Cerebellar nuclear complex (tissue), 1 donor: ENCODE results near the gene STX1B.

Experiments used
- DNase-seq, 2 experiments: peaks; one replicate each; lab custom pipeline; 2025; lab: John Stamatoyannopoulos, UW

The STX1B gene

DNA sequence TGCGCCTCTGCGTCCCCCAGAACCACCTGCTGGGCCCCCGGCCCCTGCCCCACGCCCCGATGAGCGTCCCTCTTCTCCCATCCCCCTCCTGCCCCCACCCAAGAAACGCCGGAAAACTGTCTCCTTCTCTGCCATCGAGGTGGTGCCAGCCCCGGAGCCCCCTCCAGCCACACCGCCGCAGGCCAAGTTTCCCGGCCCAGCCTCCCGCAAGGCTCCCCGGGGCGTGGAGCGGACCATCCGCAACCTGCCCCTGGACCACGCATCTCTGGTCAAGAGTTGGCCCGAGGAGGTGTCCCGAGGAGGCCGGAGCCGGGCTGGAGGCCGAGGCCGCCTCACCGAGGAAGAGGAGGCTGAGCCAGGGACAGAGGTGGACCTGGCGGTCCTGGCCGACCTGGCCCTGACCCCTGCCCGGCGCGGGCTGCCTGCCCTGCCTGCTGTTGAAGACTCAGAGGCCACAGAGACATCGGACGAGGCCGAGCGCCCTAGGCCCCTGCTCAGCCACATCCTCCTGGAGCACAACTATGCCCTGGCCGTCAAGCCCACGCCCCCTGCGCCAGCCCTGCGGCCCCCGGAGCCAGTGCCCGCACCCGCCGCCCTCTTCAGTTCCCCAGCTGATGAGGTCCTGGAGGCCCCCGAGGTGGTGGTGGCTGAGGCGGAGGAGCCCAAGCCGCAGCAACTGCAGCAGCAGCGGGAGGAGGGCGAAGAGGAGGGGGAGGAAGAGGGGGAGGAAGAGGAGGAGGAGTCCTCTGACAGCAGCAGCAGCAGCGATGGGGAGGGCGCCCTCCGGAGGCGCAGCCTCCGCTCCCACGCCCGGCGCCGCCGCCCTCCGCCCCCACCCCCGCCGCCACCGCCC is 31.0 kb downstream of the STX1B start:
- no peak for DNase-seq

DNA sequence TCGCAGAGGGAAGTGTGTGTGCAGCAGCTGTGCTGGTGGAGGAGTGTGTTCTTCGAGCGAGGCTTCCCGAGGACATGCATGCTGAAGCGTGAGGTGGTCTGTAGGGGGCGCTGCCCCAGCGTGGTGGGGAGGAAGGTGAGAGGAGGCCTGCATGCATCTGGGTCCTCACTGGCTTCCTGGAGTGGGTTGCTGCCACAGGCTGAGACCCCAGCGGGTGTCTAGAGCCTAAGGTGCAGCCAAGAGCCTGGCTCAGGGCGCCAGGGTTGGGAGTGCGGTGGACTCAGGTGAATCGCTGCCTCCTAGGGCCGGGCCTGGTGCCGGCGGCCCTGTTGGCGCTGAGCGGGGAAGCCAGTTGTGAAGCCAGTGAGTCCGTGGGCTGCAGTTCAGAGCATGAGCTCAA is 32.9 kb downstream of the STX1B start:
- no peak for DNase-seq

DNA sequence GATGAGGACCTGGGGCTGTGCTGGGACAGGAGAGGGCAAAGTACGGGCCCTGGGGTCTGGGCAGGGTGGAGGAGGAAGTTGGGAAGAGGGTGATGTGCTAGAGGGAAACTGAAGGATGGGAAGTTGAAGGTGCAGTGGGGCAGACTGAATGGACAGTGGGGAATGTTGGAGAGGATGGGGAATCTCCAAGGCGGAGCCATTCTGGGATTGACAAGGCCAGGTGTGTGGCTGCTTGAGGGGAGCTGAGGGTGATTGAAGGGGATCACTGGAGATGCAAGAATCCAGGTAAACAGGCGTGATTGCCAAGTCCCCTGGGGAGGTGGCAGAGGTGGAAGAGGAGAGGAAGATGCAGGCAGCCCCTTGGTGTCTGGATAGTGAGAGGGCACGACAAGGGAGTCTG is 34.0 kb downstream of the STX1B start:
- no peak for DNase-seq

DNA sequence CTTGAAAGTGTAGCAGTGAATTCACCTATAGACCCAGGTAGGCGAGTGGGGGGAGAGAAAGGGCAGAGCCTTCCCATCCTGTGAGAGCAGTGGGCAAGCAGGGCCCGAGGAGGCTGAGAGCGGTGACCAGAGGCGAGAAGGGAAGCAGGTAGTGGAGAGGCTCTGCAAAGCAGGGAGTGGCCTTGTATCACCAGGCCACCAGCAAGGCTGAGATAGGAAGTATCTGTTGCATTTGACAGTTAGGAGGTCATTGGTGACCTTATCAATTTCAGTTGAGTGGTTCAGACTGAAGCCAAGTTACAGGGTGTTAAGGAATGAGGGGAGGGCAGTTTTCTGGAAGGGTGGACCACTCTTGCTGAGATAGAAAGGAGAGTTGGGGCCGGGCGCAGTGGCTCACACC is 36.1 kb downstream of the STX1B start:
- DNase-seq: no peak

DNA sequence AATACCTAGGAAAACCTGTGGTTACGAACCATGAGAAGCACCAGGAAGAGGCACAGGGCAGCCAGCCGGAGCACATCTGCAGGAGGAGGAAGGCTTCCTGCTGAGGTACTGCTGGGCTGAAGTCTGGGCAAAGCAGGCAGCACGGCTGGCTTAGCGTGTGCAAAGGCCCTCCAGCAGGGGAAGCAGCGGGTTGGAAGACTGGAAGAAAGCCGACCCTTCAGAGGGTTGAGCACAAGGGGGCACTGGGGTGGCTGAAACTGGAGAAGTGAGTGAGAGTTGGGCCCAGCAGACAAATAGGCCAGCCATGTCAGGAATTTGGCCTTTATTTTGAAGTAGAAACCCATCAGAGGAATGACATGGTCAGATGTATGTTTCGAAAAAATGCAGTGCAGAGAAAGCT is 37.6 kb downstream of the STX1B start:
- DNase-seq: no peak

DNA sequence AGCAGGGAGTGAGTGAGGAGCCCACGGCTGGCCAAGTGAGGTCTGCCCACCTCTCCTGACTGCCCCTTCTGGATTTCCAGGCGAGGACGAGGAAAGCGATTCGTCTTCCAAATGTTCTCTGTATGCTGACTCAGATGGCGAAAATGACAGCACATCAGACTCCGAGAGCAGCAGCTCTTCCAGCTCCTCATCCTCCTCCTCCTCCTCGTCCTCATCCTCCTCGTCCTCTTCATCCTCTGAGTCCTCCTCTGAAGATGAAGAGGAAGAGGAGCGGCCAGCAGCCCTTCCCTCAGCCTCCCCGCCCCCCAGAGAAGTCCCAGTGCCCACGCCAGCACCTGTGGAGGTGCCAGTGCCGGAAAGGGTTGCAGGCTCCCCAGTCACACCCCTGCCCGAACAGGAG is 39.1 kb downstream of the STX1B start:
- DNase-seq: no peak

DNA sequence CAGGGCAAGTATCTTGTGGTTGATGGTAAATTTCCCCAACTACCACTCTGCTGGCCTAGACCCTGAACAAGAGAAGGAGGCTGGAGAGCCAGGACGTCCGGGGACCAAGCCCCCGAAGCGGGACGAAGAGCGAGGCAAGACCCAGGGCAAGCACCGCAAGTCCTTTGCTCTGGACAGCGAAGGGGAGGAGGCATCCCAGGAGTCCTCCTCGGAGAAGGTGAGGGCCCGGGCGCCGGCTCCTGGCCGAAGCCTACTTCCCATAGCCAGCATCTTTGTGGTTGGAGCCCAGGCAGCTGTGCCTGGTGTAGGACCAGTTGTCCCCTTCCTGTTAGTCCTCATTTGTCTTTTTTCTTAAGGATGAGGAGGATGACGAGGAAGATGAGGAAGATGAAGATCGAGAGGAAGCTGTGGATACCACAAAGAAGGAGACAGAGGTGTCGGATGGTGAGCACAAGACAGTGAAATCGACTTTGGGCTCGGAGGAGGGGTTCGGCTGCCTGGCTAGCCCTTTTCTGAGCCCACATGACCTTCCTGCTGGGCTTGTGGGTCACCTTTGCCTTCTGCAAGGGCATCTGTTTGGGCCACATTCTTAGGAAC is 41.1 kb downstream of the STX1B start:
- DNase-seq: no peak

DNA sequence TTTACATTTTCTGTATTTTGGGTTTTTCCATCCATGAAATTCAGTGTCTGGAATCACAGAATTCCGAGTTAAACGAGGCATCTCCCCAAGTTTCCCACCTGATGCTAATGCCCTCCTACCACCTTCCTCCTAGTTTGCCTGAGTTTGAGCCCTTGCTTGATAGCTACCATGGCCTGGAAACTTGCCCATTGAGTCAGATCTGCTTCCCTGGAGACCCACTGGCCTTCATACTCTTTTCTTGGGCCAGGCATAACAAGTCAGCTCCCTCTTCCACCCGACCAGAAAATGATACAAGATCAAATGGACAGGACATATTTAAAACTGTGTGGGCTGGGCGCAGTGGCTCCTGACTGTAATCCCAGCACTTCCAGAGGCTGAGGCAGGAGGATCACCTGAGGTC is 42.6 kb downstream of the STX1B start:
- DNase-seq: no peak

DNA sequence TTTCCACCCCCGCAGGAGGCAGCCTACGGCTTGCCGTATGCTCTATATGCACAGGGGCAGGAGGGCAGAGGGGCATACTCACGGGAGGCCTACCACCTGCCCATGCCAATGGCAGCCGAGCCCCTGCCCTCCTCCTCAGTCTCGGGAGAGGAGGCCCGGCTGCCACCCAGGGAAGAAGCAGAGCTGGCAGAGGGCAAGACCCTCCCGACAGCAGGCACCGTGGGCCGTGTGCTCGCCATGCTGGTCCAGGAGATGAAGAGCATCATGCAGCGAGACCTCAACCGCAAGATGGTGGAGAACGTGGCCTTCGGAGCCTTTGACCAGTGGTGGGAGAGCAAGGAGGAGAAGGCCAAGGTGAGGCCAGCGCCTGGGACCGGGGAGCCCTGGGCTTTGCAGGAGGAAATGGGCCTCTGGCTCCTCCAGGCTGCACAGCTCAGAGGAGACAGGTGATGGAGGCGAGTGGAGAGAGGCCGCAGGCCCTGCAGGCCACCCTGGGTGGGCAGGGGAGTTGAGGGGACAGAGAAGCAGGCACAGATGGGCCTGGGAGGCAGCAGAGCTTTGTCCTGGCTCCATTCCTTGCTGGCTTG is 44.3 kb downstream of the STX1B start:
- DNase-seq: no peak

DNA sequence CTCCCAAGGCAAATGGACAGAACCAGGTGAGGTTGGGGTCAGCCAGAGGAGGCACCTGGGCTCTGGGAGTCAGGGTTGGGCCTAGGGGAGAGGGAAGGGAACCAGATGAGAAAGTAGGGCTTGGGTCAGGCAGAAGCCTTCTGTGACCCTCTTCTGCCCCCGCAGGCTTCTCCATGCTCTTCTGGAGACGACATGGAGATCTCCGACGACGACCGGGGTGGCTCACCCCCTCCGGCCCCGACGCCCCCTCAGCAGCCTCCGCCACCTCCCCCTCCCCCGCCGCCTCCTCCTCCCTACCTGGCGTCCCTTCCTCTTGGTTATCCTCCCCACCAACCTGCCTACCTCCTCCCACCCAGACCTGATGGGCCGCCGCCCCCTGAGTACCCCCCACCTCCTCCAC is 45.0 kb downstream of the STX1B start:
- DNase-seq: no peak

DNA sequence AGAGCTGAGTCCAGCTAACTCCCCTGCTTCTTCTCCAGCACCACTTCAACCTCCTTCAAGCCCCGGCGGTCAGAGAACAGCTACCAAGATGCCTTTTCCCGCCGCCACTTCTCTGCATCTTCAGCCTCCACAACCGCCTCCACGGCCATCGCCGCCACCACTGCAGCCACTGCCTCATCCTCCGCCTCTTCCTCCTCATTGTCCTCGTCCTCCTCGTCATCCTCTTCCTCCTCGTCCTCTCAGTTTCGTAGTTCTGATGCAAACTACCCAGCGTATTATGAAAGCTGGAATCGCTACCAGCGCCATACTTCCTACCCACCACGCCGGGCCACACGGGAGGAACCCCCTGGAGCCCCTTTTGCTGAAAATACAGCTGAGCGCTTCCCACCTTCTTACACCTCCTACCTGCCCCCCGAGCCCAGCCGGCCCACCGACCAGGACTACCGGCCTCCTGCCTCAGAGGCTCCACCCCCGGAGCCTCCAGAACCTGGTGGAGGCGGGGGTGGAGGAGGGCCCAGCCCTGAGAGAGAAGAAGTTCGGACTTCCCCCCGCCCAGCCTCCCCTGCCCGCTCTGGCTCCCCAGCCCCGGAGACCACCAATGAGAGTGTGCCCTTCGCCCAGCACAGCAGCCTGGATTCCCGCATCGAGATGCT is 45.7 kb downstream of the STX1B start:
- no peak for DNase-seq

DNA sequence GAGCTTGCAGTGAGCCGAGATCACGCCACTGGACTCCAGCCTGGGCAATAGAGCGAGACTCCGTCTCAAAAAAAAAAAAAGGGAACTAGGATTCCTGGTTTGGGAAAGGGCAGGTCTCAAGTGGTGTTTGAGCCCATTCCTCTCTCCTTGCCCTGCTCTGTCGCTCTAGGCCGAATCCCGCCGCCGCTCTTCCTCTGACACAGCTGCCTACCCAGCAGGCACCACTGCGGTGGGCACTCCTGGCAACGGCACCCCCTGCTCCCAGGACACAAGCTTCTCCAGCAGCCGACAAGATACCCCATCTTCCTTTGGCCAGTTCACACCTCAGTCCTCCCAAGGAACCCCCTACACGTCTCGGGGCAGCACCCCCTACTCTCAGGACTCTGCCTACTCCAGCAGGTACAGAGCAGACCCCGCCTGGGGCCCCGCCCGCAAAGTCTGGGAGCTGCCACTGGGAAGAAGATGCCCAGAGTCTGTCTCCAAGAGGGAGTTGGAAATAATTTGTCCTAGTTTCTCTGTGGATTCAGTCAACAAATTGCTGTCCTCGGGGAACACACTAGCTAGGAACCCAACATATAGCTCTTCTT is 46.4 kb downstream of the STX1B start:
- DNase-seq: no peak

DNA sequence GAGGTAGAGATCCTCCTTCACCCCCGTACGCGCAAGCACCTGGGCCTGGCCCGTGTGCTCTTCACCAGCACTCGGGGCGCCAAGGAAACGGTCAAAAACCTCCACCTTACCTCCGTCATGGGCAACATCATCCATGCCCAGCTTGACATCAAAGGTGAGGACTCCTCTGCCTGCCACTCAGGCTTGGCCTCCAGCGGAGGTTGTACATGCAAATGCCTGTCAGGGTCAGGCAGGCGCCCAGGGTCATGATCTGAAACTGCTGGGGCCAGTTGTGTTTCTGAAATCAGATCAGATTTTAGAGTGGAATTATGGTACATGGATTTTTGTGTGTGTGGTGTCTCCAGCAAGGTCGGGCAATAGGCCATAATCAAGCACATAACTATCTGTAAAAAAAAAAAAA is 49.1 kb downstream of the STX1B start:
- no peak for DNase-seq

DNA sequence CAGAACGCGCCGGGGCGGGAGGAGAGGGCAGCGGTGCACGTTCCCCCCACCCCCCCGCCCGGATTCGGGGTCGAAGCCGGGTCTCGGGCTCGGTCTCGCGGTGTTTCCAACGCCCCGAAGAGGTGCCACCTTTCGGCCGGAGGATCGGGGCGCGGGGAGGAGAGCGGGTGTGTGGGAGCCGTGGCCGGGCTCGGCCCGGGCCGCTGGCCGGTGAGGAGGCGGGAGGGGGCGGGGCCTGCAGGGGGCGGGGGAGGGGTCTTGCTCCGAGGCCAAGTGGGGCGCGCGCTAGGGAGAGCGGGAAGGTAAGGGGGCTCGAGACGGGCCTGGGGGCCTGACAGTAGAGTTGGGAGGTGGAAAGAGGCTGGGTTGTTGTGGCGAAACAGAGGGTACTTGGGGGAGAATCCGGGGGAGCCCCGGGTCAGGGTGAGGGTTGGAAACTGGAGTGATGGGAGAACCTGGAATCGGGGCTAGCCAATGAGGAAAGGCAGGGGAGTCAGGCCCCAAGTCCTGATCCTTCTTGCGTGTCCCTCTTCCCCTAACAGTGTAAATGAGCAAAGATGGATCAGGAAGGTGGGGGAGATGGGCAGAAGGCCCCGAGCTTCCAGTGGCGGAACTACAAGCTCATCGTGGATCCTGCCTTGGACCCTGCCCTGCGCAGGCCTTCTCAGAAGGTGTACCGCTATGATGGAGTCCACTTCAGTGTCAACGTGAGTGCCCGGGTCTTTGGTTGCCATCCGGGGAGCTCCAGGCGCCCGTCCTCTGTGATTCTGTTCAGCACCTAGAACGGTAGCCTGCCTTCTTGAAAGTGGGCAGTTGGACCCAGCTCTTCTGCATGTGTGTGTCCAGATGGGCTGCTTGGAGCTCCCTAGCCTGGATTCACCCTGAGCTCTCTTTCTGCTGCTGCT is 52.0 kb downstream of the STX1B start:
- no peak for DNase-seq

DNA sequence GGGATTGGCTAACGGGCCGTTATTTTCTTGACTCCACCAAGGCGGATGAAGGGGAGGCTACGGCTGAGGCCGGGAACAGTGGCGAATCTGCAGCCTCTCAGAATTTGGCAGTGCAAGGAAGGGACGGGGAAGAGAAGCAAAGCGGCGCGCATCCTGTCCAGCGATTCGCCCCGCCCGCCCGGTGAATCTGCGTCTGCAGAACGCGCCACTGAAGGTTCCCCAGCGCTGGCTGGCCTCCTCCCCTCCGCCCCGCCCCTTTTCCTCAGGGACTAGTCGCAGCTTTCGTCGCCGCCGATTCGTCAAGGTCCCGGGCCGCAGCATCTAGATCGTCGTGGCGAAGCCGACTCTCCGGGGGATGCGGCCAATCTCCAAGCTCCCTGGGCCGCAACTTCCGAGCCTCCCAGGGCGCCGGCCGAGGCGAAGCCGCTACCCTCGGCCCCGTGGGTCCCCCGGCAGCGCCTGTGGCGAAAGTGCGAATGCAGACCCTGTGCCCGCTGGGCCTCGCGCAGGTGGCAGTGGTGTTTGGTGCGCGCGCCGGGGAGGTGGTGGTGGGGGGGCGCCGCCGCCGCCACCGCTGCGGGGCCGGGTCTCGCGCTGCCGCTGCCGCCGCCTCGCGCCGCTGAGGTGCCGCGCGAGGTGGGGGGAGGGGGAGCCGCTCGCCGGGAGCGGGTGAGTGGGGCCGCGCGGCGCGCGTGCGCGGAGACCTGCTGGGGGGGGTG is 52.8 kb downstream of the STX1B start, which contains the start of gene SETD1A:
SETD1A (plus strand) TSS at position 299 of the 719 bp plus-strand sequence. CDS start 978 bp downstream, outside the sequence.
- DNase-seq: peak; percentile 60 to 65

DNA sequence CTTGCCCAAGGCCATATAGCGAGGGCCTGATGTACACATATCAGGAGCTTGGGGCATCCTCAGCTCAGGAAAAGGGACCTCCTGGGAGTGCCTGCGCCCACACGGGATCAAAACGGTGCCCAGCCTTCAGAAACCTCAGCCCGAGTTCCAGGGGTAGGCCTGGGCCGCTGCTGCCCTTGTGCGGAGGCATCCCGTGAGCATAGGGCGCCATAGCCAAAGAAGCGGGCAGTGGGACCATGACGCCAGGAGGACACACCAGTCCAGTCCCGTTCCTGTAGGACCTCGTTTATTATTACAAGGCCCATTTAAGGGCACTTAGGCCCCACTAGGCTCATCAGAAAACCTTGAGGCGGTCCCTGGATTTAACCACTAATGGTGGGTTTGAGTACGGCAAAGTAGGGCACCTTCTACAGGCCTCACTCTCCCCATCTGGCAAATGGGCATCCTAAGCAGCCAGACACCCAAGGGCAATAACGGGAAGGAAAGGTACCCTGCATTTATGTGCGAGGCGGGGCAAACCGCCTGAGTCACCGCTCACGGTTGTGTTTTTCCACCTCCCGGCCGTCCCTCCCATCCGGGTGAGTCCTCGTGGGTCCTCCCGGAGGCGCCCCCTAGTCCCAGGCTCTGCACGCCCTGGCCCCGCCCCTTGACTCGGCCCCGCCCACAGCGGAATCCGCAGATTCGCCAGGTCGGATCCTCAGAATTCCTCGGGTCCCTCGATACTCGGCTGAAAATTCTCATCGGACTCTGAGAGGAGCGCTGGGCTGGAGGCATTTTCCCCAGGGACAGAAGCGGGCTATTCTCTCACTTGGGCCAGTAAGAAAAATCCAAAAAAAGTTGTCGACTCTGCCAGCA is 53.6 kb downstream of the STX1B start:
- peak in 1 of 2 experiments; percentile 37 for DNase-seq

DNA sequence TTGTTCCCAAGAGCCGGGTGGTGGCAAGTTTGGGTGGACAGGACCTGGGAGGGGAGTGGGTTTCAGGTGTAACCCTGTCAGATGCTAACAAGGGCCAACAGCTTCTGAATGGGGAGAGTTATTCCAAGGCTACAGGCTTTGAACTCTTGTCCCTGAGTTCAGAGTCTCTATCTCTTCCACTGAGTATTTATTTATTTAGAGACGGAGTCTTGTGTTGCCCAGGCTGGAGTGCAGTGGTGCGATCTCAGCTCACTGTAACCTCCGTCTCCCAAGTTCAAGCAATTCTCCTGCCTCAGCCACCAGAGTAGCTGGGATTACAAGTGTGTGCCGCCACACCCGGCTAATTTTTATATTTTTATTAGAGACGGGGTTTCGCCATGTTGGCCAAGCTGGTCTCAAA is 55.4 kb downstream of the STX1B start:
- DNase-seq: no peak

DNA sequence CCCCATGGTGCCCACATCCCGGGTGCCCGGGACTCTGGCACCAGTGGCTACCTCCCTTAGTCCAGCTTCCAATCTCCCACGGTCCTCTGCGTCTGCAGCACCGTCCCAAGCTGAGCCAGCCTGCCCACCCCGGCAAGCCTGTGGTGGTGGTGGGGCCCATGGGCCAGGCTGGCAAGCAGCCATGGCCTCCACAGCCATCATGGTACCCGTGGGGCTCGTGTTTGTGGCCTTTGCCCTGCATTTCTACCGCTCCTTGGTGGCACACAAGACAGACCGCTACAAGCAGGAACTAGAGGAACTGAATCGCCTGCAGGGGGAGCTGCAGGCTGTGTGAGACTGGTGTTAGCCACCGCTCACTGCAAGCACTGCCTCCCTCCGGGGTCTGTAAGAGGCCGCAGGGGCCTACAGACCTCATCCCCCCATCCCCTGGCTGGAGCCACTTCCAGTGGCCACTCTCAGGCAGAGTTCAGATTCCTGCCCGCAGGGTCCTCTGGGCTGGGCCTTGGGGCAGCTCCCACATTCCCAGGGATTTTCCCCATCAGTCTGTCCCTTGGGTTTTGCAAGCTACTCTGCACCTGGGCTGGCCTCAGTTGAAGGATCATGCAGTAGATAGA is 56.8 kb downstream of the STX1B start:
- peak in 1 of 2 experiments; percentile 31 for DNase-seq

DNA sequence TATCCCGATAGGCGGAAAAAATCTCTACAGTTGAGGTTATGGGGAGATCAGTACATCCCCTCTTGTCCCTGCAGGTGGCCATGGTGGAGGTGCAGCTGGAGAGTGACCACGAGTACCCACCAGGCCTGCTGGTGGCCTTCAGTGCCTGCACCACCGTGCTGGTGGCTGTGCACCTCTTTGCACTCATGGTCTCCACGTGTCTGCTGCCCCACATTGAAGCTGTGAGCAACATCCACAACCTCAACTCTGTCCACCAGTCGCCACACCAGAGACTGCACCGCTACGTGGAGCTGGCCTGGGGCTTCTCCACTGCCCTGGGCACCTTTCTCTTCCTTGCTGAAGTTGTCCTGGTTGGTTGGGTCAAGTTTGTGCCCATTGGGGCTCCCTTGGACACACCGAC is 57.3 kb downstream of the STX1B start:
- DNase-seq: no peak
